ENCODE results near the gene SERPINE1.
A peak's percentile ranks its signal among the peaks of the same experiment; 100 is the strongest.
"Not testable (repeated sequence)": the region's sequence is repeated elsewhere in the genome, so short reads cannot be mapped to it uniquely, and the experiment has no call there.

SERPINE1 gene

DNA sequence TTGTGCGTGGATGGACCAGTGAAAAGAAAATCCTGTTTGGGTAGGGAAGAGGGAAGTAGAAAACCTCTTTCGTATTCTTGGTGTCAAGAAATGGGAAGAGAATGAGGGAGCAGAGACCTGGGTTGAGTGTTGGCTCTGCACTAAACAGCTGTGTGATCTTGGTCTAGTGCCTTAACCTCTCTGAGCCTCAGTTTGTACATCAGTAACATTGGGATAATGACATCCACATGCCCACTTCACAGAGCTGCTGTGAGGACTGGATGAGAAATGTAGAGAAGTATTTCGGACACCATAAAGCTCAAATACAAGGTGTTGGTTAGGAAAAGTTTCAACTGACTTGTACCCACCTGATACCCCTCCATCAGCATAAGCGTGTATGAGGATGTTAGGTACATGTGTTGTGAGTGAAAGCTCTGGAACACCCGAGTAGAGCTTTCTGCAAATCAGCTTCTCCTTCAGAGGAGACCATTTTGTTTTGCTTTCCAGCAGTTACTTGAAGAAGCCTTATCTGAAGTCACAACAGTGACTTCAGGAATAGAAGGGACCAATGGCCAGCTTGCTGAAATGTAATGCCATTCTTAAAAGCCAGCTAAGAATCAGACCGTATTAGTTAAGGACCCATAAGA lies 30.5 kb upstream of the SERPINE1 start:
- no peak overlapping the region for H3K4me3 Mint-ChIP-seq
- H3K4me1 Mint-ChIP-seq (ENCODE audit: low read depth), result peaks cover 10% of the 10 kb centered on the region
- no peak overlapping the region for H3K27ac Mint-ChIP-seq
- H3K27me3 Mint-ChIP-seq (ENCODE audit: low read depth), result peaks cover 16% of the 10 kb centered on the region
- H3K36me3 Mint-ChIP-seq (ENCODE audit: low read depth), result peaks cover 9% of the 10 kb centered on the region
- H3K9me3 Mint-ChIP-seq, result no peaks in the 10 kb centered on the region

GRCh38 chr7:101096957-101097347 lies 30.0 kb upstream of the SERPINE1 start:
- H3K9me3 Mint-ChIP-seq, result no peaks in the 10 kb centered on the region
- H3K4me3 Mint-ChIP-seq, result no peak overlapping the region
- peaks cover 20% of the 10 kb centered on the region for H3K27me3 Mint-ChIP-seq (ENCODE audit: low read depth)
- peak overlapping the region; percentile 17 for H3K27ac Mint-ChIP-seq
- H3K4me1 Mint-ChIP-seq (ENCODE audit: low read depth), result peaks cover 10% of the 10 kb centered on the region
- peaks cover 7% of the 10 kb centered on the region for H3K36me3 Mint-ChIP-seq (ENCODE audit: low read depth)

DNA sequence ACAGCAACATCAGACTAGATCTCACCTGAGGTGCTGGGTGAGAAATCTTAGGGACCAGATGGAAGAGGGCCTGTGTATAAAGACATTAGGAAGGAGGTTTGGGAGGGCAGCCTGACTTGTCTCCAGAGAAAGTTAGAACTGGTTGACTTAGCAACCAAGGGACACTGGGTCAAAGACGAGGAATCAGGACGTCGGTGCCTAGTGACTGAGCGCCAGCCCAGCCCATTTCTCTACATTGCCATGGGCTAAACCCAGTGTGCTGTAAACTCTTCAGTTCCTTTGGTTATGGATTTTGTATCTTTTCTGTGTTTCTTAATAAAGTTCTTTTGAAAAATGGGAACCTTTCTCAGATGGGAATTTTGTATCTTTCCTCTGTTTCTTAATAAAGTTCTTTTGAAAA lies 29.3 kb upstream of the SERPINE1 start:
- H3K27me3 Mint-ChIP-seq (ENCODE audit: low read depth), result peaks cover 21% of the 10 kb centered on the region
- H3K9me3 Mint-ChIP-seq, result no peaks in the 10 kb centered on the region
- H3K4me3 Mint-ChIP-seq, result no peak overlapping the region
- H3K27ac Mint-ChIP-seq, result no peak overlapping the region
- peaks cover 10% of the 10 kb centered on the region for H3K4me1 Mint-ChIP-seq (ENCODE audit: low read depth)
- H3K36me3 Mint-ChIP-seq (ENCODE audit: low read depth), result peaks cover 7% of the 10 kb centered on the region

GRCh38 chr7:101099969-101100781 lies 26.7 kb upstream of the SERPINE1 start:
- no peak overlapping the region for H3K4me3 Mint-ChIP-seq
- H3K27me3 Mint-ChIP-seq (ENCODE audit: low read depth), result peaks cover 25% of the 10 kb centered on the region
- H3K9me3 Mint-ChIP-seq, result no peaks in the 10 kb centered on the region
- peaks cover 7% of the 10 kb centered on the region for H3K4me1 Mint-ChIP-seq (ENCODE audit: low read depth)
- H3K36me3 Mint-ChIP-seq (ENCODE audit: low read depth), result peaks cover 1% of the 10 kb centered on the region
- H3K27ac Mint-ChIP-seq, result no peak overlapping the region

DNA sequence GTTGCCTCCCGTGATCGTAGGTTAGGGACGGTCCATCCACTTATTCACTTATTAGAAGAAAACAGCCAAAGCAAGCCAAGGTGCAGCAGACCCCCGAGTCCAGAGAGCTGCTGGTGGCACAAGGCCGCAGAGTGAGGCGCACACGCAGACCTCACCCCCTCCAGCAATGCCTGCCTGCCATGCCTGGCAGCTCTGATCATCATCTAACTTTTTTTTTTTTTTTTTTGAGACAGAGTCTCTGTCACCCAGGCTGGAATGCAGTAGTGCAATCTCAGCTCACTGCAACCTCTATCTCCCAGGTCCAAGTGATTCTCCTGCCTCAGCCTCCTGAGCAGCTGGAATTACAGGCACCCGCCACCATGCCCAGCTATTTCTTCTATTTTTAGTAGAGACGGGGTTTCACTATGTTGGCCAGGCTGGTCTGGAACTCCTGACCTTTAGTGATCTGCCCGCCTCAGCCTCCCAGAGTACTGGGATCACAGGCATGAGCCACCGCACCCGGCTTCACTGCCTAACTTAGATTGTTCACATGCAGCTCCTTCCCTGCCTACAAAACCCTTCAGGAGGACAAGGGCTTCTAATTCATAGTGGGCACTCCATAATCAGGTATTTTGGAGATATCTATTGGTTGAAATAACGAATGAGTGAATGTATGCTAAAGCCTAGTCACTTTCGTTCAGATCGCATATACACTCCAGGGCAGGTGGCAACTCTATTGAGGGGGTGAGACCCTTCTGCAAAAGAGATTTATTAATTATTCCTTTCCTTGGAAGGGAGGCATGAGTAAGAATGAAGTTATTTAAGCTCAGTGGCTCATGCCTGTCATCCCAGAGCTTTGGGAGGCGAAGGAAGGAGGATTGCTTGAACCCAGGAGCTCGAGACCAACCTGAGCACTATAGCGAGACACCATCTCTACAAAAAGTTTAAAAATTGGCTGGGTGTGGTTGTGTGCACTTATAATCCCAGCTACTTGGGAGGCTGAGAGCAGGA lies 25.8 kb upstream of the SERPINE1 start:
- Mint-ChIP-seq H3K27me3 (ENCODE audit: low read depth) (peaks cover 25% of the 10 kb centered on the region), H3K36me3 (ENCODE audit: low read depth) (no peaks in the 10 kb centered on the region), H3K9me3 (no peaks in the 10 kb centered on the region), H3K4me1 (ENCODE audit: low read depth) (peaks cover 7% of the 10 kb centered on the region), H3K27ac (no peak overlapping the region), H3K4me3 (no peak overlapping the region)

- Mint-ChIP-seq H3K9me3 (no peaks in the 10 kb centered on the region), H3K36me3 (ENCODE audit: low read depth) (no peaks in the 10 kb centered on the region), H3K4me1 (ENCODE audit: low read depth) (peaks cover 7% of the 10 kb centered on the region)
These were observed 24.9 kb upstream of the SERPINE1 start for GRCh38 chr7:101102026-101102425.

DNA sequence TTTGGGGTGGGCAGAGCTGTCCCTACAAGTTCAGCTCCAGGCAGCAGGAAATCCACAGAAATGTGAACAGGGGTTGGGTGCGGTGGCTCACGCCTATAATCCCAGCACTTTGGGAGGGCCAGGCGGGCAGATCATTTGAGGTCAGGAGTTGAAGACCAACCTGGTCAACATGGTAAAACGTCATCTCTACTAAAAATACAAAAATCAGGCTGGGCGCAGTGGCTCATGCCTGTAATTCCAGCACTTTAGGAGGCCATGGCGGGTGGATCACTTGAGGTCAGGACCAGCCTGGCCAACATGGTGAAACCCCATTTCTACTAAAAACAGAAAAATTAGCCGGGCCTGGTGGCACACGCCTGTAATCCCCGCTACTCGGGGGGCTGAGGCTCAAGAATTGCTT lies 23.2 kb upstream of the SERPINE1 start:
- not testable (repeated sequence) for H3K9me3 Mint-ChIP-seq

More at GRCh38 chr7:101102026-101102425, 24.9 kb upstream of the SERPINE1 start:
- H3K27ac Mint-ChIP-seq, result no peak overlapping the region
- no peak overlapping the region for H3K4me3 Mint-ChIP-seq
- H3K27me3 Mint-ChIP-seq (ENCODE audit: low read depth), result peaks cover 25% of the 10 kb centered on the region

DNA sequence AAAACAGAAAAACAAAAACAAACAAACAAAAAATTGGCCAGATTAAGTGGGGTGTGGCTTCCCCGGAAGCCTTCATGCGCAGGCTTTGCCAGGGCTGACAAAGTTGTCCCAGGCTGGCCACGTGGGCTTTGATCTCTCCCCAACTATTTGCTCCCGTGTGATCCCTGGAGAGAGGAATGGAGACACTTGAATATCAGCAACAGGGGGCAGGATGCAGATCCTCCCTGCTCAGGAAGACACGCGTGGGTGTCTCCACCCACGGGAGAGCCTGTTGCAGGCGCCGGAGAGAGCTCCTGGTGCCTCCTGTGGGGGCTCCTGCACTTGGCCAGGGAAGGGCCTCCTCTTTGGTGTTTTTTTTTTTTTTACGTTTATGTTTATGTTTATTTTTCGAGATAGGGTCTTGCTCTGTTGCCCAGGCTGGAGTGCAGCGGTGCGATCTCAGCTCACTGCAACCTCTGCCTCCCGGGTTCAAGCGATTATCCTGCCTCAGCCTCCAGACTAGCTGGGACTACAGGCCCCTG lies 22.7 kb upstream of the SERPINE1 start:
- no peak overlapping the region for H3K4me3 Mint-ChIP-seq
- no peak overlapping the region for H3K27ac Mint-ChIP-seq
- H3K27me3 Mint-ChIP-seq (ENCODE audit: low read depth), result peaks cover 25% of the 10 kb centered on the region
- H3K4me1 Mint-ChIP-seq (ENCODE audit: low read depth), result peaks cover 4% of the 10 kb centered on the region
- H3K36me3 Mint-ChIP-seq (ENCODE audit: low read depth), result no peaks in the 10 kb centered on the region
- no peaks in the 10 kb centered on the region for H3K9me3 Mint-ChIP-seq

More for the DNA sequence above, 23.2 kb upstream of the SERPINE1 start:
- H3K36me3 Mint-ChIP-seq (ENCODE audit: low read depth); H3K27ac Mint-ChIP-seq; H3K4me3 Mint-ChIP-seq; H3K4me1 Mint-ChIP-seq (ENCODE audit: low read depth): not testable (repeated sequence)
- peaks cover 25% of the 10 kb centered on the region for H3K27me3 Mint-ChIP-seq (ENCODE audit: low read depth)

- no peak overlapping the region for H3K27ac Mint-ChIP-seq
- no peak overlapping the region for H3K4me3 Mint-ChIP-seq
- peaks cover 24% of the 10 kb centered on the region for H3K27me3 Mint-ChIP-seq (ENCODE audit: low read depth)
- peaks cover 2% of the 10 kb centered on the region for H3K4me1 Mint-ChIP-seq (ENCODE audit: low read depth)
- no peaks in the 10 kb centered on the region for H3K9me3 Mint-ChIP-seq
- no peaks in the 10 kb centered on the region for H3K36me3 Mint-ChIP-seq (ENCODE audit: low read depth)
These were observed 22.1 kb upstream of the SERPINE1 start for GRCh38 chr7:101104799-101105198.

DNA sequence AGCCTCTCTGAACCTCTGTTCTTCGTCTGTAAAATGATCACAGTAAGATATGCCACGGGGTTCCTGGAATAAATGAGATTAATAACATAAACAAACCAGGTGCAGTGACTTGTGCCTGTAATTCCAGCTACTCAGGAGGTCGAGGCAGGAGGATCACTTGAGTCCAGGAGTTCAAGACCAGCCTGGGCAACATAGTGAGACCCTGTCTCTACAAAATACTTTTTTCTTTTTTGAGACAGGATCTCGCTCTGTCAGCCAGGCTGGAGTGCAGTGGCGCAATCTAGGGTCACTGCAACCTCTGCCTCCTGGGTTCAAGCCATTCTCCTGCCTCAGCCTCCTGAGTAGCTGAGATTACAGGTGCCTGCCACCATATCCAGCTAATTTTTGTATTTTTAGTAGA lies 21.7 kb upstream of the SERPINE1 start:
- H3K27me3 Mint-ChIP-seq (ENCODE audit: low read depth), result peaks cover 21% of the 10 kb centered on the region
- not testable (repeated sequence) for H3K9me3 Mint-ChIP-seq; H3K4me3 Mint-ChIP-seq; H3K27ac Mint-ChIP-seq; H3K36me3 Mint-ChIP-seq (ENCODE audit: low read depth); H3K4me1 Mint-ChIP-seq (ENCODE audit: low read depth)

DNA sequence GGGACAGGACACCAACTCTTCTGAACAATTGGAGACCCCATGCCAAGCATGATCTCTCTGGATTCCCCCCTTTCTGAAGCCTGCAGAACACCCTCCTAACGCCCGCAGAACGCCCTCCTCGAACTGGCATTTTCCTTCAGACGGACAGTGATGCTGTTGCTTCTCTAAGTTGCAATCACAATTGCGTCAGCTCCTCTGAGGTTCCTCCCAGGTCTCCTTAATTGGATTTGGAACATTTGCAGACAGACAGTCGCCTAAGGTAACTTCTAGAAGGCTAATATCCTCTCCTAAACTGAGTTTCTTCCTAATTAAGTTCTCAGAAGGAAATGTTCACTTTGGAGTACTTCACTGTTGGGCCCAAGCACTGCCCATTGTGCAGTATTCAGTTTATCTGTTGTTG lies 20.5 kb upstream of the SERPINE1 start:
- no peaks in the 10 kb centered on the region for H3K36me3 Mint-ChIP-seq (ENCODE audit: low read depth)
- H3K27ac Mint-ChIP-seq, result no peak overlapping the region
- H3K9me3 Mint-ChIP-seq, result no peaks in the 10 kb centered on the region
- no peak overlapping the region for H3K4me3 Mint-ChIP-seq
- H3K27me3 Mint-ChIP-seq (ENCODE audit: low read depth), result peaks cover 9% of the 10 kb centered on the region
- H3K4me1 Mint-ChIP-seq (ENCODE audit: low read depth), result peaks cover 2% of the 10 kb centered on the region

DNA sequence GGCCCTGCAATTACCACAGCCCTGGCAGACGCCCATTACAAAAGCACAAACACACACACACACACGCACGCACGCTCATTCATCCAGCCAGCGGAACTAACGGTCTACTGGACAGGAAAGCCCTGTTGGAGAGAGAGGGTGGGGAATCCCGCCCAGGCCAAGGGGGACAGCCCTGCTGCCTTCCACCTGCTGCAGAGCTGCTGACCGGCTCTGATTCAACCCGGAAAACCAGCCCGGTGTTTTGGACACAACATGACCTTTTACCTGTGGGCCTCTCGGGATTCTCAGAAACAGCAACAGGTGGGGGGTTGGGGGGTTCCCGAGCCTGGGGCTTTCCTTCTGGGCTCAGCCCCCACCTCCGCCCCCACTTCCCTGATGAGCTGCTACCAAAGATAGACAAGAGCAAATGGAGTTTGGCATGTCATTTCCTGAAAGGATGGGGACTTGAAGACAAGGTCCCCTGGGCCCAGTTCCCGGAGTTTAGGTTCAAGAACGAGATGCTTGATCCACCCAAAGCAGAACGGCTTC lies 18.5 kb upstream of the SERPINE1 start:
- no peak overlapping the region for H3K27ac Mint-ChIP-seq
- H3K4me1 Mint-ChIP-seq (ENCODE audit: low read depth), result peaks cover 2% of the 10 kb centered on the region
- no peaks in the 10 kb centered on the region for H3K9me3 Mint-ChIP-seq
- no peak overlapping the region for H3K4me3 Mint-ChIP-seq
- no peaks in the 10 kb centered on the region for H3K36me3 Mint-ChIP-seq (ENCODE audit: low read depth)
- peaks cover 3% of the 10 kb centered on the region for H3K27me3 Mint-ChIP-seq (ENCODE audit: low read depth)

DNA sequence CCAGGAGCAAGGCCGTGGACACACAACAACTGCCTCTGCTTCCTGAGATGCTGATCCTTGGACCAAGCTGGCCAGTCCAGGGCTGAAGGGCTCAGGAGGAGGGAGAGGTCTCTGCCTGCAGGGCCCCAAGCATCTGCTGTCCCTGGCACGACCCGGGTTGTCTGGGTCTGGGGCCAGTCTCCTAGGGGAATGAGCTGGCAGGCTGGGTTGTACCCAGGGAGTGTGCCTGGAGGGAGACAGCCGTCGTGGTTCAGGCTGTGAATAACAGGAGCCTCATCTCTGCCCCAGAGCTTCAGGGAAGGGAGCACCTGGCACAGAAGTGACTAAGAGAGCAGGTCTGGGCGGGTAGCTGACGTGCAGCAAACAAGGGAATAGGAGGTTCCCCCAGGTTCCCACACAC lies 17.9 kb upstream of the SERPINE1 start:
- peaks cover 2% of the 10 kb centered on the region for H3K4me1 Mint-ChIP-seq (ENCODE audit: low read depth)
- no peak overlapping the region for H3K27ac Mint-ChIP-seq
- no peaks in the 10 kb centered on the region for H3K9me3 Mint-ChIP-seq
- no peaks in the 10 kb centered on the region for H3K36me3 Mint-ChIP-seq (ENCODE audit: low read depth)
- H3K27me3 Mint-ChIP-seq (ENCODE audit: low read depth), result peaks cover 3% of the 10 kb centered on the region
- H3K4me3 Mint-ChIP-seq, result no peak overlapping the region

DNA sequence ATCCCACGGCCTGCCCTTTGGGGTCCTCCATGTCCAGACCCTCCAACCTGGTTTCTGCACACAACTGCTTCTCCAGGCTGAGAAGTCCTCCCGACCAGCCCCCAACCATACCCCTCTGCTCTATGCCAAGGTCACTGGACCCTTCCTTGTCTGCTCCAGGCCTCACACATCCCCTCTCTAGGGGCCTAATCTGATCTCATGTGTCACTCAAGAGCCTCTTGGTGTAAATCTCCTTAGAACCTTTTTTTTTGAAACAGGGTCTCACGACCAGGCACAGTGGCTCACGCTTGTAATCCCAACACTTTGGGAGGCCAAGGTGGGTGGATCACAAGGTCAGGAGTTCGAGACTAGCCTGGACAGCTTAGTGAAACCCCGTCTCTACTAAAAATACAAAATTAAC lies 17.5 kb upstream of the SERPINE1 start:
- Mint-ChIP-seq H3K27me3 (ENCODE audit: low read depth) (peaks cover 3% of the 10 kb centered on the region), H3K4me3 (no peak overlapping the region), H3K27ac (no peak overlapping the region), H3K4me1 (ENCODE audit: low read depth) (no peaks in the 10 kb centered on the region), H3K36me3 (ENCODE audit: low read depth) (no peaks in the 10 kb centered on the region), H3K9me3 (no peaks in the 10 kb centered on the region)
